22Rv1 (cell line): ENCODE measurements around the gene IRF2BPL.

Experiments
- ZFX ChIP-seq: fragments of 450-650 bp; IDR thresholded peaks from 2 replicates; pipeline ENCODE4 v1.6.1; 2017; ENCODE audit warnings: antibody characterized with exemption, borderline replicate concordance
- TF ChIP-seq, protein P1 (sequence below): fragments of 450-650 bp; IDR thresholded peaks from 2 replicates; pipeline ENCODE4 v1.5.1; 2017; ENCODE audit warnings: mild to moderate bottlenecking

DNA sequence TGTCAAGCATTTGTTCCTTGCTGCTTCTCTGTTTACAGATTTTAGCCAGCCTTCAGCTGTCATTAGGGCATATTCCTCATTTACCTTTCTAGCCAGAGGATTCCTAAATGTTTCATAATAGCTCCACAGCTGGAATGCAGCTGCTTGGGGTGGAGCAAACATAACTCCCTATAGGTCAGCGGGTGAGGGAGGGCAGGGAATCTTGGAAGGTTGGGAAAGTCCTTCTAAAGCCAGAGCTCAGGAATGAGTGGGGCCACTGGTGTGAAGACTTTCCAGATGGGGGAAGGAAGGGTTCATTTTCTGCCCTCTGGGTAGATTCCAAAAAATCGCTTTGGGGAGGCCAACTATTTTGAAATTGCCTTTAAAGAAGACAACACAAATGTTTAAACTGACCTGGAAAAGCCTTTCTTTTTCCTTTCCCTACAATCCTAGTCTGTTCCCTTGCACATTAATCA, 16.3 kb upstream of the IRF2BPL start:
- TF ChIP-seq, protein P1, sequence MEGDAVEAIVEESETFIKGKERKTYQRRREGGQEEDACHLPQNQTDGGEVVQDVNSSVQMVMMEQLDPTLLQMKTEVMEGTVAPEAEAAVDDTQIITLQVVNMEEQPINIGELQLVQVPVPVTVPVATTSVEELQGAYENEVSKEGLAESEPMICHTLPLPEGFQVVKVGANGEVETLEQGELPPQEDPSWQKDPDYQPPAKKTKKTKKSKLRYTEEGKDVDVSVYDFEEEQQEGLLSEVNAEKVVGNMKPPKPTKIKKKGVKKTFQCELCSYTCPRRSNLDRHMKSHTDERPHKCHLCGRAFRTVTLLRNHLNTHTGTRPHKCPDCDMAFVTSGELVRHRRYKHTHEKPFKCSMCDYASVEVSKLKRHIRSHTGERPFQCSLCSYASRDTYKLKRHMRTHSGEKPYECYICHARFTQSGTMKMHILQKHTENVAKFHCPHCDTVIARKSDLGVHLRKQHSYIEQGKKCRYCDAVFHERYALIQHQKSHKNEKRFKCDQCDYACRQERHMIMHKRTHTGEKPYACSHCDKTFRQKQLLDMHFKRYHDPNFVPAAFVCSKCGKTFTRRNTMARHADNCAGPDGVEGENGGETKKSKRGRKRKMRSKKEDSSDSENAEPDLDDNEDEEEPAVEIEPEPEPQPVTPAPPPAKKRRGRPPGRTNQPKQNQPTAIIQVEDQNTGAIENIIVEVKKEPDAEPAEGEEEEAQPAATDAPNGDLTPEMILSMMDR = no peak
- TF ChIP-seq ZFX = no peak
